Cardiac muscle cell (in vitro differentiated cells and primary cell): ENCODE results near the gene AGPAT3. TPM values are rescaled to one million over a fixed set of nuclear protein-coding genes. Genes with fewer than 3 reads are reported as not detected.
"Not testable (repeated sequence)": the region's sequence is repeated elsewhere in the genome, so short reads cannot be mapped to it uniquely, and the experiment has no call there.

Experiments
- DNase-seq, 2 donors: peaks; one replicate each; pipeline versions ENCODE4 v3.0.0 to v3.0.0-alpha.2; 2010 to 2017; ENCODE audit warnings: low read depth in 1 of 2, low spot score in 1 of 2
- H3K27ac ChIP-seq: fragments of 200-600 bp; sonication (generic); 2 replicates; pipeline ENCODE4 v1.5.1; 2016
- H3K27me3 ChIP-seq: fragments of 200-600 bp; sonication (generic); 2 replicates; pipeline ENCODE4 v1.6.0; 2016; ENCODE audit warnings: control low read depth
- H3K36me3 ChIP-seq: fragments of 200-600 bp; sonication (generic); 2 replicates; pipeline ENCODE4 v1.5.1; 2016; ENCODE audit warnings: control low read depth
- H3K4me1 ChIP-seq: fragments of 200-600 bp; sonication (generic); 2 replicates; pipeline ENCODE4 v1.8.1; 2017; ENCODE audit warnings: low read depth, mild to moderate bottlenecking, mixed run types
- H3K4me3 ChIP-seq: fragments of 200-600 bp; sonication (generic); 2 replicates; pipeline ENCODE4 v1.5.1; 2016; ENCODE audit warnings: mild to moderate bottlenecking
- H3K9me3 ChIP-seq: fragments of 200-600 bp; sonication (generic); 2 replicates; pipeline ENCODE4 v1.5.1; 2017; ENCODE audit warnings: low read depth, mild to moderate bottlenecking, control low read depth
- polyA plus RNA-seq: library from polyadenylated mRNA; unstranded; fragments of >200 nt; fragmentation: Nextera tagmentation; extraction: Ambion mirVana; gene quantifications from 2 replicates; pipeline ENCODE4 v1.2.1, GENCODE V29; 2016
- total RNA-seq: library from RNA; depleted of rRNA; stranded (reverse); fragments of >200 nt; gene quantifications from 2 replicates; pipeline ENCODE4 v1.2.3, GENCODE V29; 2016
- TF ChIP-seq, protein P1 (sequence below): IDR thresholded peaks from 2 replicates; pipeline ENCODE4 v1.5.1; 2012; ENCODE audit warnings: low read depth, mild to moderate bottlenecking, low read length

AGPAT3 gene
- total and polyA plus RNA-seq, 2 experiments from 2014 or later, result 12.4 to 23.6 TPM

DNA sequence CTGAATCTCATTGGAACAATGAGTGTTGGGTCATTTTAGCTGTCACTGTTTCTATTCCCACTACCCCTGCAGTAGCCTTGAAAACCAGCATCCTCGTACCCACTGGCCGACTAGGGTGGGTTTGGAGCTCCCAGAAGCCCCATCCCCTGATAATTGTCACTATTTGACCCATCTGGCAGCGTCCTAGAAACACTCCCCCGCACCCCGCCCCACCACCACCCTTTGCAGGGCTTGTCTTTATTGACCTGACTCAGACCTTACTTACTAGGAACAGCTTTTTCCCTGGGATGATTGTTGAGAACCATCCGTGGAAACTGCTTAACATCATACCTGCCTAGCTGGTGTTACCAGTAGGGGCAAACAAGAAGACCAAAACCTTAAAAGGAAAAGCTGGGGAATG, 28.4 kb upstream of the AGPAT3 start:
- Histone ChIP-seq H3K4me1 (no peaks in the 10 kb centered on the region), H3K27me3 (no peaks in the 10 kb centered on the region), H3K36me3 (no peaks in the 10 kb centered on the region), H3K27ac (no peak overlapping the region), H3K9me3 (no peaks in the 10 kb centered on the region), H3K4me3 (no peak overlapping the region)
- DNase-seq, result no peak
- TF ChIP-seq, protein P1, sequence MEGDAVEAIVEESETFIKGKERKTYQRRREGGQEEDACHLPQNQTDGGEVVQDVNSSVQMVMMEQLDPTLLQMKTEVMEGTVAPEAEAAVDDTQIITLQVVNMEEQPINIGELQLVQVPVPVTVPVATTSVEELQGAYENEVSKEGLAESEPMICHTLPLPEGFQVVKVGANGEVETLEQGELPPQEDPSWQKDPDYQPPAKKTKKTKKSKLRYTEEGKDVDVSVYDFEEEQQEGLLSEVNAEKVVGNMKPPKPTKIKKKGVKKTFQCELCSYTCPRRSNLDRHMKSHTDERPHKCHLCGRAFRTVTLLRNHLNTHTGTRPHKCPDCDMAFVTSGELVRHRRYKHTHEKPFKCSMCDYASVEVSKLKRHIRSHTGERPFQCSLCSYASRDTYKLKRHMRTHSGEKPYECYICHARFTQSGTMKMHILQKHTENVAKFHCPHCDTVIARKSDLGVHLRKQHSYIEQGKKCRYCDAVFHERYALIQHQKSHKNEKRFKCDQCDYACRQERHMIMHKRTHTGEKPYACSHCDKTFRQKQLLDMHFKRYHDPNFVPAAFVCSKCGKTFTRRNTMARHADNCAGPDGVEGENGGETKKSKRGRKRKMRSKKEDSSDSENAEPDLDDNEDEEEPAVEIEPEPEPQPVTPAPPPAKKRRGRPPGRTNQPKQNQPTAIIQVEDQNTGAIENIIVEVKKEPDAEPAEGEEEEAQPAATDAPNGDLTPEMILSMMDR, result no peak

DNA sequence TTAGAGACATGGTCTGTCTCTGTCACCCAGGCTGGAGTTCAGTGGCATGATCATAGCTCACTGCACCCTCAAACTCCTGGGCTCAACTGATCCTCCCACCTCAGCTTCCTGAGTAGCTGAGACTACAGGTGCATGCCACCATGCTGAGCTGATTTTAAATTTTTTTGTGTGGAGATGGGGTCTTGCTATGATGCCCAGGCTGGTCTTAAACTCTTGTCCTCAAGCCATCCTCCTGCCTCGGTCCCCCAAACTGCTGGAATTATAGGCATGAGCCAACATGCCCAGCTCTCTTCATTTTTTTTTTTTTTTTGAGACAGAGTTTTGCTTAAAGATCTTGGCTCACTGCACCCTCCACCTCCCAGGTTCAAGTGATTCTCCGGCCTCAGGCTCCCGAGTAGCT, 24.8 kb upstream of the AGPAT3 start:
- Histone ChIP-seq H3K4me1 (no peaks in the 10 kb centered on the region), H3K9me3 (no peaks in the 10 kb centered on the region), H3K27ac (no peak overlapping the region), H3K27me3 (no peaks in the 10 kb centered on the region), H3K4me3 (no peak overlapping the region), H3K36me3 (no peaks in the 10 kb centered on the region)
- no peak for DNase-seq
- TF ChIP-seq, protein P1, result no peak

DNA sequence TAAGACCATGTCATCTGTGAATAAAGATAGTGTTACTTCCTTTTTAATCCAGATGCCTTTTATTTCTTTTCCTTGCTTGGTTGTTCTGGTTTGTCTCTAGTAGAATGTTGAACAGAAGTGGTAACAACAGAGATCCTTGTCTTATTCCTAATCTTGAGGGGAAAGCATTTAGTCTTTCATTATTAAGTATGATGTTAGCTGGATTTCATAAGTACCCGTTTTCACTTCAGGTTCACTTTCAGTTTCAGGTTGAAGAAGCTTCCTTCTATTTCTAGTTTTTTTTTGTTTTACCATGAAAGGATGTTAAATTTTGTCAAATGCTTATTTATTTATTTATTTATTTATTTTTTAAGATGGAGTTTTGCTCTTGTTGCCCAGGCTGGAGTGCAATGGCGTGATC, 22.3 kb upstream of the AGPAT3 start:
- Histone ChIP-seq H3K9me3 (no peaks in the 10 kb centered on the region), H3K4me1 (no peaks in the 10 kb centered on the region), H3K4me3 (no peak overlapping the region), H3K36me3 (no peaks in the 10 kb centered on the region), H3K27ac (no peak overlapping the region), H3K27me3 (no peaks in the 10 kb centered on the region)
- TF ChIP-seq, protein P1, result no peak
- DNase-seq, result no peak

DNA sequence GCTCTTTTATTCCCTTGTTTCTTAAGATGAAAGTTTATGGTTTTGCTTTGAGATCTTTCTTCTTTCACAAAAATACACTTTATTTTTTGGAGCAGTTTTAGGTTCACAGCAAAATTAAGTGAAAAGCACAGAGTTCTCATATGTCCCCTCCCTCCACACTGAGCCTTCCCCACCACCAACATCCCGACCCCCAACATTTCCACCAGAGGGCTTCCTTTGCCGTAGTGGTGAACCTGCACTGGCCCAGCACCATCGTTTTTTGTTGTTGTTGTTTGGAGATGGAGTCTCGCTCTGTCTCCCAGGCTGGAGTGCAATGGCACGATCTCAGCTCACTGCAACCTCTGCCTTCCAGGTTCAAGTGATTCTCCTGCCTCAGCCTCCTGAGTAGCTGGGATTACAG, 20.1 kb upstream of the AGPAT3 start:
- not testable (repeated sequence) for H3K4me1 ChIP-seq, DNase-seq, H3K27ac ChIP-seq, H3K36me3 ChIP-seq, H3K9me3 ChIP-seq, H3K4me3 ChIP-seq, H3K27me3 ChIP-seq

DNA sequence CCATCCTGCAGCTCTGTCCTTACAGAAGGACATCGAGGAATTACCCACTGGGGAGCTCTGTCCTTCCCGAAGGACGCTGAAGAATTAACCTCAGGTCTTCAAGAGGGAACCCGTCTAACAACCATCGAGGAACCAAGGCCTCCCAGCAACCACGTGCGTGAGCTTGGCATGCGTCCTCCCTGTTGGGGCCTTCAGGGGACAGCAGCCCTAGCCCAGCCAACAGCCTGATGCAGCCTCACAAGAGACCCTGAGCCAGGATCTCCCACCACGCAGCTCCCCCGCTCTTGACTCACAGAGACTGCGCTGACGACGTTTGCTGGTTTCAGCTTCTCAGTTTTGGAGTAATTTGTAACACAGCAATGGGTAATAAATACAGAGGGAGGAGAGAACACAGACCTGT, 19.6 kb upstream of the AGPAT3 start:
- no peaks in the 10 kb centered on the region for H3K9me3 ChIP-seq
- no peak overlapping the region for H3K4me3 ChIP-seq
- no peak for DNase-seq
- no peaks in the 10 kb centered on the region for H3K4me1 ChIP-seq
- no peaks in the 10 kb centered on the region for H3K27me3 ChIP-seq
- no peaks in the 10 kb centered on the region for H3K36me3 ChIP-seq
- TF ChIP-seq, protein P1, result no peak
- H3K27ac ChIP-seq, result no peak overlapping the region

DNA sequence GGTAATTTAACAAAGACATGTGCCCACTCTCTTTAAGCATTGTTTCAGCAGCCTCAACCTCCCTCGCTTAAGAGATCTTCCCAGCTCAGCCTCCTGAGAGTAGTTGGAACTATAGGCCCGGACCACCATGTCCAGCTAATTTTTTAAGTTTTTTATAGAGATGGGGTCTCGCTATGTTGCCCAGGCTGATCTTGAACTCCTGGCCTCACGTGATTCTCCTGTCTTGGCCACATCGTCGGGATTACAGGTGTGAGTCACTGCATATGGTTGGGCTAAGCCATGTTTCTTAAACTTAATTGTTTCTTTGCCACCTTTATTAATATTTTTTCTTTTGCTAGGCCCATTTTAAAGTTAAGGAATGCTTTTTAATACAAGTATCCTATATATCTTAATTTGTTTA, 18.6 kb upstream of the AGPAT3 start:
- H3K4me1 ChIP-seq, result no peaks in the 10 kb centered on the region

More for the DNA sequence above, 18.6 kb upstream of the AGPAT3 start:
- TF ChIP-seq, protein P1, result no peak
- no peaks in the 10 kb centered on the region for H3K36me3 ChIP-seq
- DNase-seq, result no peak
- no peaks in the 10 kb centered on the region for H3K27me3 ChIP-seq
- H3K4me3 ChIP-seq, result no peak overlapping the region
- no peaks in the 10 kb centered on the region for H3K9me3 ChIP-seq
- H3K27ac ChIP-seq, result no peak overlapping the region
